ENCODE measurements around the gene CNTN4.
A peak's percentile ranks its signal among the peaks of the same experiment; 100 is the strongest.

CNTN4 gene

GRCh38 chr3:3074551-3075257 is 976.0 kb downstream of the CNTN4 start:
- TF ChIP-seq, protein P1, sequence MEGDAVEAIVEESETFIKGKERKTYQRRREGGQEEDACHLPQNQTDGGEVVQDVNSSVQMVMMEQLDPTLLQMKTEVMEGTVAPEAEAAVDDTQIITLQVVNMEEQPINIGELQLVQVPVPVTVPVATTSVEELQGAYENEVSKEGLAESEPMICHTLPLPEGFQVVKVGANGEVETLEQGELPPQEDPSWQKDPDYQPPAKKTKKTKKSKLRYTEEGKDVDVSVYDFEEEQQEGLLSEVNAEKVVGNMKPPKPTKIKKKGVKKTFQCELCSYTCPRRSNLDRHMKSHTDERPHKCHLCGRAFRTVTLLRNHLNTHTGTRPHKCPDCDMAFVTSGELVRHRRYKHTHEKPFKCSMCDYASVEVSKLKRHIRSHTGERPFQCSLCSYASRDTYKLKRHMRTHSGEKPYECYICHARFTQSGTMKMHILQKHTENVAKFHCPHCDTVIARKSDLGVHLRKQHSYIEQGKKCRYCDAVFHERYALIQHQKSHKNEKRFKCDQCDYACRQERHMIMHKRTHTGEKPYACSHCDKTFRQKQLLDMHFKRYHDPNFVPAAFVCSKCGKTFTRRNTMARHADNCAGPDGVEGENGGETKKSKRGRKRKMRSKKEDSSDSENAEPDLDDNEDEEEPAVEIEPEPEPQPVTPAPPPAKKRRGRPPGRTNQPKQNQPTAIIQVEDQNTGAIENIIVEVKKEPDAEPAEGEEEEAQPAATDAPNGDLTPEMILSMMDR (IDR thresholded peaks at IDR 0.05; ENCODE audit: insufficient read depth, low read length, poor library complexity, severe bottlenecking) = no peak
- peak; percentile 49 for DNase-seq (ENCODE audit: extremely low read depth, insufficient read length)
- no peak overlapping the region for H3K4me3 ChIP-seq (replicated peaks; ENCODE audit: low read depth, low read length)

GRCh38 chr3:3080309-3080708 is 981.6 kb downstream of the CNTN4 start:
- Histone ChIP-seq H3K27me3 (replicated peaks; ENCODE audit: control insufficient read depth, insufficient read depth, low read length) (no peaks in the 10 kb centered on the region), H3K36me3 (ENCODE audit: control insufficient read depth, insufficient read depth, low read length) (no peaks in the 10 kb centered on the region), H3K4me3 (replicated peaks; ENCODE audit: low read depth, low read length) (no peak overlapping the region)
- no peak for DNase-seq (ENCODE audit: extremely low read depth, insufficient read length)
- TF ChIP-seq, protein P1 (IDR thresholded peaks at IDR 0.05; ENCODE audit: insufficient read depth, low read length, poor library complexity, severe bottlenecking) = no peak

More at GRCh38 chr3:3074551-3075257, 976.0 kb downstream of the CNTN4 start:
- Histone ChIP-seq H3K27me3 (replicated peaks; ENCODE audit: control insufficient read depth, insufficient read depth, low read length) (no peaks in the 10 kb centered on the region), H3K36me3 (ENCODE audit: control insufficient read depth, insufficient read depth, low read length) (no peaks in the 10 kb centered on the region)

DNA sequence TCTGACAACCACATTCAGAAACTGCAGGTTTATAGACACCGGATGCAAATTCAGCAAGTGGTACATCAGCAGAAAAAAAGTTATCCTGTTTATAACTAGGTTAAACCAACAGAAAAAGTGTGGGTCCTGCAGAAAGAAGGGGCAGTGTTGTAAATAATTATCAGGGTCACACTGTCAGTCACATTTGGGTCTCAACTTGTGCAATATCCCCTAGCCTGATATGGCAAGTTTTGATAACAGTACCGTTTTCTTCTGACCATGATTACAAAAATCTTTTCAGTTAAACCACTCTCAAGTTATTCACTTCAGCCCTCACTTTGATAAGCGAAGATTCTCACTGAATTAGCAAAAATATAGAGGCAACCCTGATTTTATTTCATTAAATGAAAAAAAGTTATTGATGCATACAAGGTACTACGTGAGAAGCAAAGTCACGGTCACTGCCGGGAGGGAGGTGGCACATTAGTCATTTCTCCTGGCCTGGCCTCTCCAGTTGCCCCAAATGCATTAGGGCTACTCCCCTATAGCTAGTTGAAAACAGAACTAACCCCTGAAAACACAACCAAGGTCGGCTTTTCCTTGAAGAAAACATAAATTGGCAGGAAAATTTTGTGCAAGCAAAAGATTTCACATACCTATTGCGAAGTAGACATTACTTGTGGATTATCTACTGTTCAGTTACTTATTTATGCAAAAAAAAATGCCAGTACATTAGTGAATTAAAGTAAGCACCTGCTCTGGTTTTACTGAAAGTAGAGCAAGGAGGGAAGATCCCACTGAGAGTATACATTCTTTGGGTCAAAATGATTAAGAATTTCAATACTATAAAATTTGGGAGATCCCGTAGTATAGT is 982.9 kb downstream of the CNTN4 start:
- no peak for DNase-seq (ENCODE audit: extremely low read depth, insufficient read length)
- no peaks in the 10 kb centered on the region for H3K27me3 ChIP-seq (replicated peaks; ENCODE audit: control insufficient read depth, insufficient read depth, low read length)

DNA sequence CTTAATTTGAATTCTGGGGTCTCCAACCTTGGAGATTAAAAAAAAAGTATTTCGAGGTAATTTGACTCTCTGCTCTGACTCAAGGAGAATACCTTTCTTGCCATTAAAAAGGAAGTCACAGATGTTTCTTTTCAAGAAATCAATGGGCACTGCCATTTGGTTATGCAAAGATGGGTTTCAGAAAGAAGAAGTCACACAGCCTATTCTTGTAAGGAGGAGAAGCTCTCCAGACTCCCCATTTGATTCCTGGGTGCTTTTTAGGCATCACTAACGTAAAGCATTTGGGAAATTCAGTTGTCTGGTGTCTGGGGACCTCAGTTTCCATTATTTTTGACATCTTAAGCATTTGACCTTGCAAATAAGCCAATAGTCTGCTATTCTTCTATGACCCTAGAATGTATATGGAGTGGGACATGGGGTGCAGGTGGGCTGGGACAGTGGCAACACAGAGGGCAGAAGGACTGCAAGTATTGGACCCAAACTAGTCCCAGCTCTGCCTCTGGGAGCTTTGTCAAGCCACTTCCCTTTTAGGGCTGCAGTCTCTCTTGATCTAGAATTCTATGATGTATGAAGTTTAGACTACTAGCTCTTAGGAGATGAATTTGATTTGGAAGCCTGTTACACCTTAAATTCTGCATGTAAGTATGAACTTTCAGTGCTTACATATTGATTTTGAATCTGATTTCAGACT is 983.7 kb downstream of the CNTN4 start:
- Histone ChIP-seq H3K27me3 (replicated peaks; ENCODE audit: control insufficient read depth, insufficient read depth, low read length) (no peaks in the 10 kb centered on the region), H3K36me3 (ENCODE audit: control insufficient read depth, insufficient read depth, low read length) (no peaks in the 10 kb centered on the region), H3K4me3 (replicated peaks; ENCODE audit: low read depth, low read length) (no peak overlapping the region)
- TF ChIP-seq, protein P1 (IDR thresholded peaks at IDR 0.05; ENCODE audit: insufficient read depth, low read length, poor library complexity, severe bottlenecking) = no peak
- peak; percentile 62 for DNase-seq (ENCODE audit: extremely low read depth, insufficient read length)

More for the DNA sequence above, 982.9 kb downstream of the CNTN4 start:
- H3K36me3 ChIP-seq (ENCODE audit: control insufficient read depth, insufficient read depth, low read length) = no peaks in the 10 kb centered on the region
- H3K4me3 ChIP-seq (replicated peaks; ENCODE audit: low read depth, low read length) = no peak overlapping the region
- TF ChIP-seq, protein P1 (IDR thresholded peaks at IDR 0.05; ENCODE audit: insufficient read depth, low read length, poor library complexity, severe bottlenecking) = no peak

- Histone ChIP-seq H3K27me3 (replicated peaks; ENCODE audit: control insufficient read depth, insufficient read depth, low read length) (no peaks in the 10 kb centered on the region), H3K36me3 (ENCODE audit: control insufficient read depth, insufficient read depth, low read length) (no peaks in the 10 kb centered on the region), H3K4me3 (replicated peaks; ENCODE audit: low read depth, low read length) (no peak overlapping the region)
- no peak for DNase-seq (ENCODE audit: extremely low read depth, insufficient read length)
- TF ChIP-seq, protein P1 (IDR thresholded peaks at IDR 0.05; ENCODE audit: insufficient read depth, low read length, poor library complexity, severe bottlenecking) = no peak
Measured at GRCh38 chr3:3084890-3085289, 986.2 kb downstream of the CNTN4 start.

Measured in GM06990 (cell line).